Measurements from ENCODE around the gene MYH14. TPM values are rescaled to one million over a fixed set of nuclear protein-coding genes. Genes with fewer than 3 reads are reported as not detected.

Gene MYH14
- total and polyA plus RNA-seq, 2 experiments from 2014 or later = 40.9 to 64.4 TPM

- Histone ChIP-seq H3K9me3 (ENCODE audit: low read depth) (no peaks in the 10 kb centered on the region), H4K20me1 (ENCODE audit: insufficient read depth, poor library complexity, severe bottlenecking) (no peaks in the 10 kb centered on the region), H3K79me2 (no peaks in the 10 kb centered on the region), H3K4me2 (no peak overlapping the region), H3K4me1 (ENCODE audit: insufficient read depth) (no peaks in the 10 kb centered on the region), H3K36me3 (replicated peaks; ENCODE audit: insufficient read depth, low read depth) (no peaks in the 10 kb centered on the region), H2AFZ (no peak overlapping the region), H3K27me3 (no peaks in the 10 kb centered on the region), H3K4me3 (no peak overlapping the region), H3K27ac (no peak overlapping the region), H3K9me2 (replicated peaks; ENCODE audit: insufficient read depth) (no peaks in the 10 kb centered on the region)
- DNase-seq (ENCODE audit: low spot score) = no peak
- 93% methylated on average over 2 of the region's 2 CpGs for WGBS (ENCODE audit: low lambda C conversion rate, missing lambda C conversion rate)
- no peak for TF ChIP-seq EZH2phosphoT487 (IDR thresholded peaks at IDR 0.05; ENCODE audit: low read depth, severe bottlenecking, unreplicated experiment)
- no peak for TF ChIP-seq CTCF (IDR thresholded peaks at IDR 0.05; ENCODE audit: poor library complexity)
- no peak for TF ChIP-seq EZH2 (IDR thresholded peaks at IDR 0.05; ENCODE audit: borderline replicate concordance)
These were observed 83.9 kb downstream of the MYH14 start for GRCh38 chr19:50287331-50287730.

GRCh38 chr19:50288954-50289353, 85.5 kb downstream of the MYH14 start:
- H3K4me2 ChIP-seq = no peak overlapping the region
- H2AFZ ChIP-seq = no peak overlapping the region
- no peaks in the 10 kb centered on the region for H4K20me1 ChIP-seq (ENCODE audit: insufficient read depth, poor library complexity, severe bottlenecking)
- TF ChIP-seq EZH2 (IDR thresholded peaks at IDR 0.05; ENCODE audit: borderline replicate concordance) = no peak
- no peak for TF ChIP-seq CTCF (IDR thresholded peaks at IDR 0.05; ENCODE audit: poor library complexity)
- TF ChIP-seq EZH2phosphoT487 (IDR thresholded peaks at IDR 0.05; ENCODE audit: low read depth, severe bottlenecking, unreplicated experiment) = no peak
- no peaks in the 10 kb centered on the region for H3K9me2 ChIP-seq (replicated peaks; ENCODE audit: insufficient read depth)
- H3K27ac ChIP-seq = no peak overlapping the region
- no peaks in the 10 kb centered on the region for H3K79me2 ChIP-seq
- DNase-seq (ENCODE audit: low spot score) = no peak
- no peak overlapping the region for H3K4me3 ChIP-seq
- WGBS (ENCODE audit: low lambda C conversion rate, missing lambda C conversion rate) = 87% methylated on average over 5 of the region's 5 CpGs
- H3K4me1 ChIP-seq (ENCODE audit: insufficient read depth) = no peaks in the 10 kb centered on the region
- H3K36me3 ChIP-seq (replicated peaks; ENCODE audit: insufficient read depth, low read depth) = no peaks in the 10 kb centered on the region
- H3K9me3 ChIP-seq (ENCODE audit: low read depth) = no peaks in the 10 kb centered on the region
- no peaks in the 10 kb centered on the region for H3K27me3 ChIP-seq

- no peak overlapping the region for H3K4me2 ChIP-seq
- H2AFZ ChIP-seq = no peak overlapping the region
- H3K4me3 ChIP-seq = no peak overlapping the region
- no peaks in the 10 kb centered on the region for H3K79me2 ChIP-seq
- H3K4me1 ChIP-seq (ENCODE audit: insufficient read depth) = no peaks in the 10 kb centered on the region
- H3K36me3 ChIP-seq (replicated peaks; ENCODE audit: insufficient read depth, low read depth) = no peaks in the 10 kb centered on the region
- H4K20me1 ChIP-seq (ENCODE audit: insufficient read depth, poor library complexity, severe bottlenecking) = no peaks in the 10 kb centered on the region
- 86% methylated on average over 6 of the region's 6 CpGs for WGBS (ENCODE audit: low lambda C conversion rate, missing lambda C conversion rate)
- no peak for DNase-seq (ENCODE audit: low spot score)
- H3K9me2 ChIP-seq (replicated peaks; ENCODE audit: insufficient read depth) = no peaks in the 10 kb centered on the region
- no peak overlapping the region for H3K27ac ChIP-seq
- TF ChIP-seq EZH2 (IDR thresholded peaks at IDR 0.05; ENCODE audit: borderline replicate concordance) (no peak), EZH2phosphoT487 (IDR thresholded peaks at IDR 0.05; ENCODE audit: low read depth, severe bottlenecking, unreplicated experiment) (no peak), CTCF (IDR thresholded peaks at IDR 0.05; ENCODE audit: poor library complexity) (no peak)
- H3K27me3 ChIP-seq = no peaks in the 10 kb centered on the region
- H3K9me3 ChIP-seq (ENCODE audit: low read depth) = no peaks in the 10 kb centered on the region
These were observed 86.6 kb downstream of the MYH14 start for GRCh38 chr19:50290011-50290410.

GRCh38 chr19:50290775-50291174, 87.4 kb downstream of the MYH14 start:
- Histone ChIP-seq H3K27ac (no peak overlapping the region), H3K27me3 (no peaks in the 10 kb centered on the region), H3K9me3 (ENCODE audit: low read depth) (no peaks in the 10 kb centered on the region), H3K4me1 (ENCODE audit: insufficient read depth) (no peaks in the 10 kb centered on the region), H2AFZ (no peak overlapping the region), H3K4me2 (no peak overlapping the region), H3K9me2 (replicated peaks; ENCODE audit: insufficient read depth) (no peaks in the 10 kb centered on the region), H3K4me3 (no peak overlapping the region), H3K79me2 (no peaks in the 10 kb centered on the region), H4K20me1 (ENCODE audit: insufficient read depth, poor library complexity, severe bottlenecking) (no peaks in the 10 kb centered on the region), H3K36me3 (replicated peaks; ENCODE audit: insufficient read depth, low read depth) (no peaks in the 10 kb centered on the region)
- no peak for DNase-seq (ENCODE audit: low spot score)
- TF ChIP-seq EZH2phosphoT487 (IDR thresholded peaks at IDR 0.05; ENCODE audit: low read depth, severe bottlenecking, unreplicated experiment) (no peak), EZH2 (IDR thresholded peaks at IDR 0.05; ENCODE audit: borderline replicate concordance) (no peak), CTCF (IDR thresholded peaks at IDR 0.05; ENCODE audit: poor library complexity) (no peak)
- 87% methylated on average over 15 of the region's 15 CpGs for WGBS (ENCODE audit: low lambda C conversion rate, missing lambda C conversion rate)
